ENCODE results near the gene SLC25A2.

- TF ChIP-seq POLR2A (IDR thresholded peaks at IDR 0.05) = no peak
- TF ChIP-seq CTCF (IDR thresholded peaks at IDR 0.05) = peak in 1 of 4 experiments; percentile 27
- no peak for TF ChIP-seq POLR2AphosphoS5 (IDR thresholded peaks at IDR 0.05)
- no peak for TF ChIP-seq EP300 (IDR thresholded peaks at IDR 0.05)
Observed at GRCh38 chr5:141349917-141350619, 46.2 kb upstream of the SLC25A2 start, which contains the start of gene PCDHGB1.
